SU-DHL-6 (cell line): ENCODE measurements around the gene HCRTR1.

Experiments used
- H2AFZ ChIP-seq: fragments of 200-600 bp; sonication (generic); 2 replicates; pipeline ENCODE4 v1.6.1; 2014; ENCODE audit warnings: low read depth, mild to moderate bottlenecking, moderate library complexity, mixed read lengths, antibody characterized with exemption, low read length; ENCODE audit not compliant: severe bottlenecking
- H3F3A ChIP-seq: fragments of 200-600 bp; shearing (Covaris generic); 2 replicates; pipeline ENCODE4 v1.6.0; 2016; ENCODE audit warnings: antibody characterized with exemption, mild to moderate bottlenecking; ENCODE audit not compliant: insufficient read depth
- H3K27ac ChIP-seq: fragments of 200-600 bp; sonication (generic); 2 replicates; pipeline ENCODE4 v1.5.1; 2016; ENCODE audit warnings: low read depth, mild to moderate bottlenecking, low read length, moderate library complexity, mixed read lengths
- H3K27me3 ChIP-seq: fragments of 200-600 bp; sonication (generic), shearing (Covaris generic); 2 replicates; pipeline ENCODE4 v1.6.0; 2014; ENCODE audit warnings: mild to moderate bottlenecking, low read length
- H3K36me3 ChIP-seq: fragments of 200-600 bp; sonication (generic); 2 replicates; pipeline ENCODE4 v1.6.1; 2014; ENCODE audit warnings: mild to moderate bottlenecking, low read length, mixed read lengths
- H3K4me2 ChIP-seq: fragments of 300-600, 200-600 bp; shearing (Covaris generic), sonication (generic); 2 replicates; pipeline ENCODE4 v1.6.0; 2014; ENCODE audit warnings: low read length, low read depth, mild to moderate bottlenecking; ENCODE audit not compliant: poor library complexity, severe bottlenecking
- H3K4me3 ChIP-seq: fragments of 200-600 bp; sonication (generic); 2 replicates; pipeline ENCODE4 v1.5.1; 2014; ENCODE audit warnings: antibody characterized with exemption, low read length, mild to moderate bottlenecking, mixed read lengths; ENCODE audit not compliant: insufficient read depth, poor library complexity, severe bottlenecking
- H3K79me2 ChIP-seq: fragments of 200-600 bp; sonication (generic); 2 replicates; pipeline ENCODE4 v1.6.1; 2014; ENCODE audit warnings: mild to moderate bottlenecking, low read length, moderate library complexity; ENCODE audit not compliant: insufficient read depth
- H3K9ac ChIP-seq: fragments of 200-600 bp; sonication (generic); 2 replicates; pipeline ENCODE4 v1.7.0; 2014; ENCODE audit warnings: mild to moderate bottlenecking, low read length
- H3K9me2 ChIP-seq: fragments of 200-600 bp; sonication (generic); replicated peaks from 2 replicates; pipeline ENCODE4 v1.6.1; 2014; ENCODE audit warnings: low read length; ENCODE audit not compliant: insufficient read depth
- H3K9me3 ChIP-seq: fragments of 200-600 bp; sonication (generic); 2 replicates; pipeline ENCODE4 v1.6.1; 2014; ENCODE audit warnings: low read length, mixed read lengths; ENCODE audit not compliant: insufficient read depth
- H4K20me1 ChIP-seq: fragments of 200-600 bp; sonication (generic); 2 replicates; pipeline ENCODE4 v1.6.1; 2014; ENCODE audit warnings: low read depth, mild to moderate bottlenecking, antibody characterized with exemption, low read length, moderate library complexity, mixed read lengths
- CTCF ChIP-seq: fragments of 200-600 bp; sonication (generic); IDR thresholded peaks from one replicate; pipeline ENCODE4 v1.5.1; 2017; ENCODE audit warnings: antibody characterized with exemption, mild to moderate bottlenecking, low read length, moderate library complexity; ENCODE audit not compliant: insufficient read depth, poor library complexity, severe bottlenecking
- EZH2phosphoT487 ChIP-seq: fragments of 200-600 bp; sonication (generic), shearing (Covaris generic); conservative IDR thresholded peaks from 2 replicates; pipeline ENCODE4 v1.6.1; 2018; ENCODE audit warnings: mild to moderate bottlenecking, antibody characterized with exemption, low read length, moderate library complexity, mixed read lengths

The HCRTR1 gene

GRCh38 chr1:31617218-31617915, at the start of gene HCRTR1:
TSS of gene HCRTR1 (plus strand) at chr1:31617689. CDS start at chr1:31619193, 1,504 bp downstream.
- H3K4me3 ChIP-seq = no peak within 1 kb of the TSS
- no peaks in the 10 kb centered on the region for H3K9me3 ChIP-seq
- no peak within 1 kb of the TSS for H2AFZ ChIP-seq
- no peaks in the 10 kb centered on the region for H3K27me3 ChIP-seq
- no peaks in the 10 kb centered on the region for H3F3A ChIP-seq
- H3K36me3 ChIP-seq = no peaks in the 10 kb centered on the region
- H3K9me2 ChIP-seq = no peaks in the 10 kb centered on the region
- no peak within 1 kb of the TSS for H3K27ac ChIP-seq
- no peaks in the 10 kb centered on the region for H4K20me1 ChIP-seq
- no peaks in the 10 kb centered on the region for H3K79me2 ChIP-seq
- TF ChIP-seq EZH2phosphoT487 (no peak), CTCF (no peak)
- H3K4me2 ChIP-seq = peak within 1 kb of the TSS; percentile 47
- H3K9ac ChIP-seq = no peak within 1 kb of the TSS

GRCh38 chr1:31567956-31568570, 49.4 kb upstream of the HCRTR1 start:
- Histone ChIP-seq H3K9ac (no peak overlapping the region), H3K9me3 (no peaks in the 10 kb centered on the region), H3K4me2 (no peak overlapping the region), H3F3A (no peaks in the 10 kb centered on the region), H3K36me3 (no peaks in the 10 kb centered on the region), H3K79me2 (no peaks in the 10 kb centered on the region), H4K20me1 (no peaks in the 10 kb centered on the region), H2AFZ (no peak overlapping the region), H3K27me3 (no peaks in the 10 kb centered on the region), H3K4me3 (no peak overlapping the region), H3K9me2 (no peaks in the 10 kb centered on the region), H3K27ac (no peak overlapping the region)
- TF ChIP-seq CTCF (no peak), EZH2phosphoT487 (no peak)

GRCh38 chr1:31568895-31569595, 48.4 kb upstream of the HCRTR1 start:
- Histone ChIP-seq H3F3A (no peaks in the 10 kb centered on the region), H3K9me3 (no peaks in the 10 kb centered on the region), H3K9me2 (no peaks in the 10 kb centered on the region), H3K4me3 (no peak overlapping the region), H3K27me3 (no peaks in the 10 kb centered on the region), H3K79me2 (no peaks in the 10 kb centered on the region), H2AFZ (no peak overlapping the region), H3K27ac (no peak overlapping the region), H3K9ac (no peak overlapping the region), H3K36me3 (no peaks in the 10 kb centered on the region), H3K4me2 (no peak overlapping the region), H4K20me1 (no peaks in the 10 kb centered on the region)
- no peak for TF ChIP-seq CTCF
- no peak for TF ChIP-seq EZH2phosphoT487
